GM19035 (cell line): ENCODE data around the gene SPTBN1.

Experiments
- ATAC-seq: cut with Tn5 transposase; IDR thresholded peaks from one replicate; pipeline ENCODE4 v1.9.1; 2021; ENCODE audit not compliant: unreplicated experiment

Gene SPTBN1

GRCh38 chr2:54628418-54628817 is 172.3 kb downstream of the SPTBN1 start:
- ATAC-seq: no peak

GRCh38 chr2:54628957-54629356 is 172.8 kb downstream of the SPTBN1 start:
- ATAC-seq: no peak

GRCh38 chr2:54629390-54629789 is 173.3 kb downstream of the SPTBN1 start:
- no peak for ATAC-seq

- ATAC-seq: no peak
These were observed 174.1 kb downstream of the SPTBN1 start for GRCh38 chr2:54629914-54630857.

GRCh38 chr2:54630858-54631497 is 174.9 kb downstream of the SPTBN1 start:
- ATAC-seq: no peak

GRCh38 chr2:54631755-54632154 is 175.6 kb downstream of the SPTBN1 start:
- ATAC-seq: no peak

- no peak for ATAC-seq
These were observed 176.9 kb downstream of the SPTBN1 start for GRCh38 chr2:54632733-54633692.

GRCh38 chr2:54634021-54634420 is 177.9 kb downstream of the SPTBN1 start:
- no peak for ATAC-seq

GRCh38 chr2:54634564-54635511 is 178.7 kb downstream of the SPTBN1 start:
- ATAC-seq: peak; percentile 77

GRCh38 chr2:54635554-54636152 is 179.5 kb downstream of the SPTBN1 start:
- no peak for ATAC-seq

GRCh38 chr2:54636415-54637139 is 180.4 kb downstream of the SPTBN1 start:
- ATAC-seq: no peak

- ATAC-seq: no peak
These were observed 182.0 kb downstream of the SPTBN1 start for GRCh38 chr2:54638103-54638502.

- ATAC-seq: no peak
These were observed 182.7 kb downstream of the SPTBN1 start for GRCh38 chr2:54638774-54639187.

- ATAC-seq: no peak
These were observed 183.5 kb downstream of the SPTBN1 start for GRCh38 chr2:54639609-54640008.

- ATAC-seq: no peak
These were observed 184.9 kb downstream of the SPTBN1 start for GRCh38 chr2:54640834-54641540.

GRCh38 chr2:54641988-54642387 is 185.9 kb downstream of the SPTBN1 start:
- ATAC-seq: no peak

GRCh38 chr2:54642677-54643430 is 186.7 kb downstream of the SPTBN1 start:
- no peak for ATAC-seq

- no peak for ATAC-seq
These were observed 188.1 kb downstream of the SPTBN1 start for GRCh38 chr2:54644236-54644635.
